Limb (tissue), 2 donors: ENCODE data around the gene ZBTB16.

ENCODE experiments used
- DNase-seq, 2 donors: peaks; one replicate each; pipeline ENCODE4 v3.0.0-alpha.2; 2016; ENCODE audit errors: extremely low spot score in 2 of 2

The ZBTB16 gene

DNA sequence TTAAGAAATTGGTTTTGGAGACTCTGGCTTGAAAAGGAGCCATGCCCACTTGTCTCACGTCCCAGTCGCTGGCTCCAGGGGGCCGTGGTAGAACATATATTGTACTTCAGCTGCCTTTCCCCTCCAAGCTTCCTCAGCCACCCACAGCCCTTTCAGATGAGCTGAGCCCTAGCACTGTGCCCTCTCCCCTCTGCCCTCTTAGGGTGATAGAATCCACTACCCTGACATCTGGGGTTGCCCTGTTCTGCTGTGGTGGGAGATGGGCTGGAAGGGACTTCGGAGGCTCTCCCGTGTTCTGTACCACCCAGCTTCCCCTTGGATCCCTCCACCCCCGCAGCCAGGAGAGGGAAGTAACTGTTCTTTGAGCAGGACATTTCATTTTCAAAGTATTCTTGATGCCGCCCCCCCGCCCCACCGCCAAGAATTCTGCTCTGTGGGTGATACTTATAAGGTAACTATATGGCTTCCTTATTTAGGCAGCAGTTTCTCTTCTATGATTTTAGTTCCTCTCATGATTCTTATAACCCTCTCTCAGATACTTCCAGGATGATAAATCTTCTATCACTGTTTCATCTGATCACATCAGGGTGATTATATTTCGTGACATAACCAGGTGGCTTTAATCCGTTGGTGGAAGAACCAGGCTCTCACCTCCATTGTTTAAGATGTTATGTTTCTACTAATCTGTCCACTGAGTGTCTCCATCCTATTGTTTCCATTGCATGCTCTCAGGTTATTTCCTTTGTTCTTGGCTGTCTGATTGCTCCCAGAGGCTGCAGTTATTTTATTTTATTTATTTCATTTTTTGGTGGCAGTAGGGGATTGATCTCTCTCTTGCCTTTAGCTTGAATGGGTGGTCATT is 24.1 kb downstream of the ZBTB16 start:
- DNase-seq = no peak

DNA sequence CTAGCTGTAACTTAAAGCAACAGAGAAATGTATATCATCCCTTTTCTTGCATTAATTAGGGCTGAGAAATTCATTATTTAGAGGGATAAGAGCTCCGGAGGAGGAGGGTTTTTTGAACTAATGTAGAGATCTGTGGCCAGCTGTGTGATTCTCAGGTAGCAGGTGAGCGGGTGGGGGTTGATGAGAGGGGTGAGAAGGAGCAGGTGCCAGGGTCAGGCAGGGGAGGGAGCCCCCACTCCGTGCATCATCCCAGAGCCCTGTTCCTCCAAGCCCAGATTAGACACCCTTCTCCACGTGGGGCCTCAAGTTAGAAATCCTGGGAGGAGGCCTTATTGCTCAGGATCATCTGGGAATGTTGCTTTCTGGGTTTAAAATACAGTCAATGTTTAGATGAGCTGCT is 24.9 kb downstream of the ZBTB16 start:
- DNase-seq = no peak

DNA sequence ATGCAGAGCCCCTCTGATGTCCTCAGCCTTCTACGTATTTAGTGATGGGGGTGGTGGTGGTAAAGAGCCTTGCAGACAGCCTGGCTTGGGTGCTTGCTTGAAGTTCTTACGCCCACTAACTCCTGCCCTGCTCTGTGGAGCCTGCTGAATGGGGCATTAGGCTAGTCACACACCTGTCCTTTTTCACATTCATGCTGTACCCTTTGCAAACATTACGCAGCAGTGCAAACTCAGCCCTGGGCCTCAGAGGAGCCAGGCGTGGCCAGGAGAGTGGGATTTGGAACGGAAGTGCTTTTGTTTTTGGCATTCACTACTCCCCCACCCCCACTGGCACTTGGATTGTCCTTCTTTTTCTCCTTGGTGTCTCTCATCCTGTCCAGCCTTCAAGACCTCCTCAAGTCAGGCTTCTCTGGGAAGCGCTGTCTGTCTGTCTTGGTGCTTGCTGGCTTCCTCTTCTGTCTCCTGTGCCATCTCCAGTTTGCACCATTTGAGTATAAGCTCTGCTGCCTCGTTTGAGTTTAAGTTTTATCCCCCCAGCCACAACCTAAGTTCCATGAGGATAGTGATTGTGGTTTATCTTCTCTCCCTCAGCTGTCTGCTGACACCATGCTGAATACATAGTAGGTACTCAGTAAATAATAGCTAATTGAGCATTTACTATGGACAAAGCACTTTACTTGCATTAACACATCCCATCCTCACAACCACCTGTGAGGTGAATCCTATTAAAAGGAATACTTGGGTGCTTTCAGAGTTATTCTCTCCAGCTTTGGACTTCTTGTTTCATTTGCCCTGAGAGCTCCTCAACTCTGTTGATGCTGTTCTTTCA is 26.7 kb downstream of the ZBTB16 start:
- no peak for DNase-seq

DNA sequence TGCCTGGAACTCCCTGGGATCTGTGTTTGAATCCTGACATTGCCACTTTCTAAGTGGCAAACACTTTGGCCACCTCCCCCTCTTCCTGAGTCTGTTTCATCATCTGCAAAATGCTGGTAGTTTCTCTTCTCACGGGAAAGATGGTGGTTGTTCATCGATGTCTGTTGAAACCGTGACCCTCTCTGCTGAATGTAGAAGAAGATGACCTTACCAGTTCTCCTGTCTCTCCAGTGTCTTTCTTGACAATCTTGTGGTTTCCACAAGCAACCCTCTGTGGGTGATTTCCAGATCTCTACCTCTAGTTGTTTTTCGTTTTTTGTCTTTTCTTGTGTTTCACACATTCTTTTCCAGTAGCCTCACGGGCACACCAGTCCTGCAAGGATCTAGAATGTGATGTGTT is 27.5 kb downstream of the ZBTB16 start:
- DNase-seq = no peak

DNA sequence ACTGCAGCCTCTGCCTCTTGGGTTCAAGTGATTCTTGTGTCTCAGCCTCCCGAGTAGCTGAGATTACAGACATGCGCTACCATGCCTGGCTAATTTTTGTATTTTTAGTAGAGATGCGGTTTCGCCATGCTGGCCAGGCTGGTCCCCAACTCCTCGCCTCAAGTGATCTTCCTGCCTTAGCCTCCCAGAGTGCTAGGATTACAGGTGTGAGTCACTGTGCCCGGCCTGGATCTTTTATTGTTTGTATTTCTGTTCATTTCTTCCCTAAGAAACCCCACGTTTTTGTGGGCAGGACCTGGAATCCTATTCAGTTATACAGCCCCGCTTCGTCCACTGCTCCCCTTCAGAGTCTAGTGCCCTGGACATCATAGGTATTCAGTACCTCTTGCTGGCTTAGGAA is 28.7 kb downstream of the ZBTB16 start:
- DNase-seq = no peak

DNA sequence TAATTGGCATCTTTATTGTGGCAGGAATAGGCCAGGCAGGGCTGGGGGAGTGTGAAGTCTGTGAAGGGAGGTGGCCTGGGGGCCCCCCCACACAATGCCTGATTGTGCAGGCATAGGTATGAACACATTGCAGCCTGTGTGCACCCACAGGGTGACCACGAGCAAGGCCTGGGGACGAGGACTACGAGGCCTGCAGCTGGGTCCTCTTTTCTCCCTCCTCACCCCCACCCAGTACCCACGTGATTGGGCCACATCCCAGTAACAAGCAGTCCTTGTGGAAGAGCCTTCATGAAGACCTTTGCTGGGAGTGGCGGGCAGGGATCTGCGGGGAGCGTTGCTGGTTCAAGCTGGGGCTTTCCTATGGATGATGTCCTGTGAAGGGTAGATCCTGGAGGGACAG is 29.3 kb downstream of the ZBTB16 start:
- no peak for DNase-seq

DNA sequence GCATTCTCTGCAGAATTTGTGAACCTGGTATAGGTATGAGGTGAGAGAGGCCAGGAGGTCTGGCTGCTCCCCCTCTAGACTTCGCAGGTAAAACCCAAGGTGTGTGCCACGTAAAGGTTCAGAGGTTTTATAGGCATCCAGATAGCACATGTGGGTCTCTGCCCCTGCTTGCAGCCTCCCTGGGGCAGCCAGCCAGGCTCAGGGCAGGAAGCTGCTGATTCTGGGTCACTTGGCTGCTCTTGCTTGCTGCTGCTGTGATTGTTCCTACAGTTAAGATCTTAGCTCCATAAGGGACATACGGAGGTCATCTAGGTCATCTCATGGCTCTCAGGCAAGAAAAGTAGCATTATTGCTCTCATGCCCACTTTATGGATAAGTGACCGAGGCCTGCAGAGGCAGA is 30.2 kb downstream of the ZBTB16 start:
- no peak for DNase-seq

DNA sequence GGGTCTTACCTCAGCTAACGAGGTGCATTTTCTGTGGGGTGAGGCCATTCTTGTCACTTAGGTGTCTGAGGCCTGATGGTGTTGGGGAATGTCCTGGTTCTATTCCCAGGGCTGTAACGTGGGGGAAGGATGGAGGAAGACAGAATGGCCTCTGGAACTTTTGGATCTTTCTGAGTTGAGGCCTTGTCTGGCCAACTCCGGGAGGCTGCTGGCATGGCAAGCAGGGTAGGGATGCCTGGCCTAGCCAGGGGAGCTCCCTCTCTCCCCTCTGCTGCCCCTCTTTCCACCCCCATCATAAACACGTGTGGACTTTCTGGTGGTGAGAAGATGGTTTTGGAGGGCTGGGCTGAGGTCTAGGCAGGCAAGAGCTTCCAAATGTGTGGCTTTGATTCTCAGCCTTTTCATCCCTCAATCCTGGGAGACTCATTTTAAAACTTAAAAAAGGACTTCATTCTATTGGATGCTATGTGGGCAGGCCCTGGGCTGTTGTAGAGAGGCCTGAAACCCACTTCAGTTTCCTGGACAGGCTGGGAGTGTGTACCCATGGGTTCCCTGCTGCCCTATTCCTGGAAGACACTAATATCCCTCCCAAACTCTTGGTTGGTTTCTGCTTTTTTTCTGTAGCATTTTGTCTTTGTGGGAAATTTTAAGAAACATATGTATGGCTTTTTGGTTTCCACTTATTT is 30.9 kb downstream of the ZBTB16 start:
- DNase-seq = no peak

DNA sequence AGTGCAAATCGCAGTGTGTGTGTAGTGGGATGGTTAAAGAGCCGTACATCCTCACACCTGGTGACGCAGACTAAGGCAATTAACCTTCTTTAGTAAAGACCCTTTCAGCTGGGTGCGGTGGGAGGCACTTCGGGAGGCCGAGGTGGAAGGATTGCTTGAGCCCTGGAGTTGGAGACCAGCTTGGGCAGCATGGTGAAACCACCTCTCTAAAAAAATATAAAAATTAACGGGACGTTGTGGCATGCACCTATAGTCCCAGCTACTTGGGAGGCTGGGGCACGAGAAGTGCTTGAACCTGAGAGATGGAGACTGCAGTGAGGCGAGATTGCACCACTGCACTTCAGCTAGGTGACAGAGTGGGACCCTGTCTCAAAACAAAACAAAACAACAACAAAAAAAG is 31.5 kb downstream of the ZBTB16 start:
- DNase-seq = no peak

DNA sequence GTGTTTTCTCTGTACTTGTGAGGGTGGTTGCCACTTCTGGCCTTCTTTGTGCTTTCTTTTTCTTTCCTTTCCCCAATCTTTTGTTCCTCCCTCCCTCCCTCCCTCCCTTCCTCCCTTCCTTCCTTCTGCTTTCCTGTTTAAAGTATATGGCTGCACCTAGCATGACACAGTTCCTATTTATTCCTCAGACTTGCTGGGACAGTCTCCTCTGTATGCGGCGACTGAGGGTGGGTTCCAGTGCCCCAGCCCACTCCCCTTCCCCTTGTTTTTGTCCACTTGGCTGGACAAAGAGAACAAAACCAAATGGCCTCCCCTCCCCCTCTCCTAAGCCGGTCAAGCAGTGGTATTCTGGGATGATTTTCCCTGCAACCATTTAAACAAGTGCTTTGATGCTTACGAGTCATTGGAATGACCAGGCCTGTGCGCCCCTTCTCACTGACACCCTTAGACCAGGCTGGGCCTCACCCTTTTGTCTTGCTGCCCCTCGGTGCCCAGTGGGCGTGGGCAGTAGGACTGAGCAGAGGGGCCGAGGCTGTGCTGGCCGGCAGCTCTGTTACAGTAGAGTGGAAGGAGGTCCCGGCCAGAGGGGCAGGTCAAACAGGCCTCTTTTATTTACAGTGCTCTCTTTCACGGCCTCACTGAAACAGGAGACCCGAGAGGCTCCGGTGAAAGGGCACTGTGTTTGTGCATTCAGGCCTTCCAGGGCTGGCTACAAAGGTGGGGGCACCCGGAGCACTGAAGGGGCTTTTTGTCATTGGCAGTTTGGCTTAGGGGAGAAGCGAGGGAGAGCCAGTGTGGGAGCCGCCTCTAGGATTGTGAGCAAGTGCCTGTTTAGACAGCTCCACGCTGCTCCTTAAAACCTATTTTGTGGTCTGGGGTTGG is 32.2 kb downstream of the ZBTB16 start:
- peak in 1 of 2 donors; percentile 49 for DNase-seq

DNA sequence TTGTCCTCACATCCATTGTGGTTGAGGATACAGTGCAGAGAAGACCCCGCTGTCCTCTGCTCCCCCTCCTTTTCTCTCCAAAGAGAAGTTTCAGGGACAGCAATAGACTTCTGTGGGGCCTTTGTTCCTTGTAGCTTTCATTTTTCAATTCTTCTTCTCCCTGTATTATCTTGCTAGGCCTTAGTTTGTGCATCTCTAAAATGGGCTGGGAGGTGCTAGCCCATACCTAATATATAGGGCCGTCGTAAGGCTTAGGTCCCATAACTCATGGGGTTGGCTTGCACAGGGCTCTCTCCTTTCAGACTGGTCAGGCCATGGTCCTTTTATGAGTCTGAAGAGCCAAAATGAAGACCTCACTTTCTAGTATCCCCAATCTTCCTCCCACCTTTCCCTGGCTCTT is 33.0 kb downstream of the ZBTB16 start:
- DNase-seq = no peak

DNA sequence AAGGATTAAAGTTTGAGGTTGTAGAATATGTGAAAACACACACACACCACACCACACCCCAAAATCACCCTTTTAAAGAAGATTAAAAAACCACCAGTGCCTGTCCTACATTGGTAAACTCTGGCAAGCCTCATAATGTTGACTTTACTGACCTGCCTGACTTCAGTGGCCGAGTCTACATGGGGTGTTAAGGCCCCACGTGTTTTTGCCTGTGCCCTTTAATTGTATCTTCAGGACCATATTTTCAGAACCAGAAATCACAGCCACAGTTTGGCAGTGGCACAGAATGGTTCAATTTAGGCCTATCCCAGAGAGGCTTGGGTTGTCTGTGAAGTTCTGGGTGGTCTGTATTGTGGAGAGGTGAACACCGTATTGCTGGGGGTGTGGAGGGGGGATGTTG is 33.4 kb downstream of the ZBTB16 start:
- no peak for DNase-seq

DNA sequence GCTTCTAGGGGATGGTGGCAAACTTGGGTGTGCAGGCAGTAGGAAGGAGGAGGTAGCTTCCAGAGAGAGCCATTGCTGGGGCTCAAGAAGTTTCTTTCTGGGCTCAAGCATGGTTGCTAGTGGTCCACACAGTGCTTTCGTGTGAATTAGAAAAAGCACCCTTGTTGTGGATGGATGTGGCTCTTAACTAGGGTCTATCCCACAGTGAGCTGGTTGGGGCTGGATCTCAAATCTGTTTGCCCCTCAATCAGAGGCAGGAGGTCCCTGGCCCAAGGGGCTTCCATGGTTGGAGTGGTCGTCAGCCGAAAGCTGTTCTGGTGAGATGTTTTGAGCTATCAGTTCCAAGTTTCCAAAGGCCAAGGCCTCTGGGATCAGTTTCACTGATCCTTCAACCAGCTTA is 35.0 kb downstream of the ZBTB16 start:
- DNase-seq = no peak

DNA sequence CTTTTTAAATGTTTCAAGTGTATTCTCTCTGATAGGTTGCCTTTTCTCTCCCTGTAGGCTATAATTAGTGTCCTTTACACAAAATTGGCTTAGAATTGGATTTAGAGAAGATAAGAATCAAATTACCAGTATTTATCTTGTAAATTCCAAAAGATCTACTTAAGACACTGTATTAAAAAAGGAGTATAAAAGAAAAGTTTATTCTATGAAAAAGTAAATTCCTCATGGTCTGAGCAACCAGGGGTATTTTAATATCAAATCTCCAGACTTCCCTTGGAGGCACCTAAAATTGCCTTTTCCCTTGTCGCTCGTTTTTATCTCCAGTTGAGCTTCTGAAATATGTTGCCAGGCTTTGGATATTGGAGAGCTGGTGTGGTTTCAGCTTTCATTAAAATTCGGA is 36.4 kb downstream of the ZBTB16 start:
- no peak for DNase-seq

DNA sequence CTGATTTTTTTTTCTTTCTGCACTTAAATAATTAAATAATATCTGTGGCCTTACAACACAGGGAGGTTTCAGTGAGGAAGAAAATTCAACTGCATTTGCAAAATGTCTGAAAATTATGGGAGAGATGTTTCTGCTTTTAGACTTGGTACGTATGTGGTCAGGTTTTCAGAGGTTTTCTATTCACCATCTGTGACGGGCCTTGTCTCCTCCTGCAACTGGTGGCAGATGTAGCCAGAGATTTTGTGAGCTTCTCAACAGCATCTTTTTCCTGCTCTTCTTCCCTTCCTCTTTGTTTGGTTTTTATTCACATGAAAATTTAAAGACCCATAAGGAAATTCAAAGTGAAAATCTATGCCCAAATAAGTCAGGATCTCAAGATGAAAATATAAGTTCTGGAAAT is 38.3 kb downstream of the ZBTB16 start:
- no peak for DNase-seq

DNA sequence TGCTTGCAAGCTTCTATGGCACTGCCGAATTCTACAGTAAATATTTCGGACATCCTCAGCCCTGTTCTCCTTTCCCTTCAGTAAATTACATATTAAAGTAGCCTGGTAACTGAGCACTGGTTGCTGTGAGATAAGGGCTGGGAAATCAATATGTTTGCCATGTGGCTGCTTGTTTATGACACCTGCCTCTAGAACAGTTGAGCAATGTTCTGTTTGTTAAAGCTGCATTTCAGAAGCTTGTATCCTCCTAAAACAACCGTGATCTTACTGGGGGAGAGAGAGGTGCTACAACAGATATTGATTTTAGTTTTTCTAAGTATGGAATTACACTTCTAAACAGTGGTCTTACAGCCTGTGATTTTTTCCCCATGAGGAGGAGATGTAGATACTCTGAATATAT is 39.4 kb downstream of the ZBTB16 start:
- DNase-seq = no peak

DNA sequence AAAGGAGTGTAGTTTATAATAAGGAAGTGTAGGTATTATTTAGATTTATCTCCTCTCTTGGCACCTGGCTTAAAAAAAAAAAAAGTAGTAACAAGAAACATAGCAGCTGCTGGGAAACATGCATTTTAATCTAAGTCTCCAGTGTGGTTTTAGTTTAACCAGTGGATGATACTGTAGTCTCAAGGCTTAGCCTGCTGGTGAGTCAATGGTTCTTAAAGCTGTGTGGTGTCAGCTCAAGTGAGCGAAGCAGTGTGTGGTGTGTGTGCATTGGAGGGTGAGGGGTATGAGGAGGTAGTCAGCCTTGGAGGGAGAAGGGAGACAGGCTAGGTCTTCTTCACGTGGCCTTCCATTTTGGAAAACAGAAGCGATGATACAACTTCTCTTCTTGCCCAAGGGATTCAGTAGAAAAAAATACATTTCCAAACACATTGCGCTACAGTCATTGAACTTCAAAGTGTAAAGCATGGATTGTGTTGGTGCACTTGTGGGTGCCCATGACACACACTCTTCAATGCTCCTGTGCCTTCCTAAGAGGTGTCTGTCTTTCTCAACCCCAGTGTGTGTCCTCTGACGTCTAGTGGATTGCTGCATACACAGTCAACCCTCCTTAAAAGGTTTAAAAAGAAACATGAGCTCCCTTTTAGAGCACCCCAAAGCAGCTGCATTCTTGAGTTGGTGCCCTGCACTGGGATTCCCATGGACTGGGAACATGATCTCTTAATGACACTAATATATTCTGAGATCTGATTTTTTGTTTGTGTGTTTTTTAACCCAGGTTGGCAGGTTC is 40.1 kb downstream of the ZBTB16 start:
- DNase-seq = no peak

DNA sequence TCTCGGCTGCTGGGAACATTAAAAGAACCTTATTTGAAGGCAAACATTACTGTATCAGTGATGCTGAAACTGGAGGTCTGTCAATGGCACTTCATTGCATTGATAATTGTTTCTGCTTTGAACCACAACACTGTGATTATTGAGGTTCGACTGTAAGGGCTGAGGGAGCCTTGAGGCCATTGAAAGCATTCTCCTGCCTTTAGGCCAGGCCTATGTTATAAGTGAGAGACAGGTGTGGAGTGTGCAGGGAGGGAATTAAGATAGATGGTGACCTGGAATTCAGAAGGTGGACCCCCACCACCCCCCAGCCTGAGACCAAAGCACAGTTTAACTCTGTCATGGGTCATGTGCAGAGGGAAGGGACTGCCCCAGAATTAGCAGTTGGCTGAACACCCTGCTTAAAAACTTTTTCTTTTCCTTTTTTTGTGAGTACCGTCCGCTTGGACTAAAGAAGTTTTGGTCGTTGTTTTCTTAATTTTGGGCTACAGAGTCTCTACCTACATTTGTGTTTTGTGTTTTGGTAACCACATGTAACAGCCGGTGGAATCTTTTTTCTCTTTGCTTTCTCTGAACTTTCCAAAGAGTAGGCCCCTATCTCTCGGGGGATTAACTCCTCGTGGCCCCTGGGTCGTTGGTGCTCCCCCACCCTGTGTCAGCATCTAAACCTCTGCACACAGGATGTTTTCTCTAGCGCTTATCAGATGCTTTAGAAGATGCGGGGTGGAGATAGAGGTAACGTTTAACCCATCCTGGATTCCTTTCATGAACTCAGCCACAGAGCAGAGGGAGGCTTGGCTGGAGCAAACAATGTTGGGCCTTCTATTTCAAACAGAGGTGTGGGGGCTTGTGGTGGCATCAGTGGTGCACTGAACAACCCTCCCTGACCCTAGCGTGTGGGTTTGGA is 43.7 kb downstream of the ZBTB16 start:
- no peak for DNase-seq

DNA sequence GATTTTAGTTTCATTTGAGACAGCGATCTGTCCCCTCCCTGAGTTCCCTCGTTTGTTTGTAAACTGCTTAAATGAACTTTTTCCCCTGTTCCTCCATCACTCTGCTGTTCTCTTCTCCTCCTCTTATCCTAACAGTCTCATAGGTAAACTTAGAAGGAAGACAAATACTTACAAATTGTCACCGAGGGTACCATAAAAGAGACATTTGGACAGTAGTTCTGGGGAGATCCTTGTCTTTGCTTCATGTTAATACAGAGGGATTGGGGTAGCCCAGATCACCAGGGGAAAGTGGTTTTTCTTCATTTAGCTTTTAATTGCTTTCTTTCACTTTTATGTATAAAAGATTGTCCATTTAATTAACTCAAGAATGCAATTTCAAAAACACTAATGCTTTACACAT is 46.1 kb downstream of the ZBTB16 start:
- DNase-seq = no peak
